ENCODE data around the gene ZFAND6.
"Not testable (repeated sequence)": the region's sequence is repeated elsewhere in the genome, so short reads cannot be mapped to it uniquely, and the experiment has no call there.

ZFAND6 gene

GRCh38 chr15:80099662-80100061 lies 40.2 kb downstream of the ZFAND6 start:
- DNase-seq: not testable (repeated sequence)

DNA sequence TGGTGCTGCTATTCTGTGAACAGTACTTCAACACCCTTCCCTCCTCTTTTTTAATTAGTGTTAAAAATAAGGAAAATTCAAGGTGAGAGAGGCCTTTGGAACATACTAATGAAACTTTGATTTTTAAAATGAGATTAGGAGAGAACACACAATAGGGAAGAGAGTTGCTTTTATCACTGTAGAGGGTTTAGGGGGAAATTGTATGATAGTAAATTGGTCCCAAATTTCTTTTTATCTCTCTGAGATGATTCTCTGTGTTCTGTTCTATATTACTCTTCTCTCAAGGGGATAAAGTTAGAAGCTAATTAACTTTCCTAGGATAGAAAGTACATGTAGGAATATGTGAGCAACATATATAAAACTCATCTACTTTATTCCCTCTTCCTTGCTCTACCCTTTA lies 40.8 kb downstream of the ZFAND6 start:
- no peak for DNase-seq

DNA sequence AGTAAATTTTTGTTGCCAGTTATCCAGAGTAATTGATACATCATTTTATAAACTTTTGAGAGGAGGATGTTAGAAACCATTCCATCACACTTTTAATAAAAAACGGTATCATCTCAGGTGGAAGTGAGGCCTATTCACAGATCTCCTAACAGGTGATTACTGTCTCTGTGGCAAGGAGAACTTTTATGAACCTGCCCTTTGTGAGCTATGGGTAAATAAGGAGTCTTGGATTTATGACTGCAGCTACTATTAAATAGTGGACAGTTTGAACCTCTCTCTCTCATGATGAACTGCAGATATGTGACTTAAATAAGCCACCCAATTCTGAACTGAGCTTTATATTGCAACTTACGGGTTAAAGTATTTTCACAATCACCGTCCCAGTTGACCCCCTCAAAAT lies 45.7 kb downstream of the ZFAND6 start:
- DNase-seq: no peak

- no peak for DNase-seq
Observed at GRCh38 chr15:80105595-80105994, 46.1 kb downstream of the ZFAND6 start.

GRCh38 chr15:80106051-80106450 lies 46.6 kb downstream of the ZFAND6 start:
- no peak for DNase-seq

GRCh38 chr15:80107204-80107603 lies 47.7 kb downstream of the ZFAND6 start:
- DNase-seq: no peak

GRCh38 chr15:80107774-80108173 lies 48.3 kb downstream of the ZFAND6 start:
- no peak for DNase-seq

GRCh38 chr15:80109388-80109787 lies 49.9 kb downstream of the ZFAND6 start:
- DNase-seq: no peak

- no peak for DNase-seq
Observed at GRCh38 chr15:80110920-80111319, 51.4 kb downstream of the ZFAND6 start.

GRCh38 chr15:80114114-80114513 lies 54.6 kb downstream of the ZFAND6 start:
- DNase-seq: no peak

GRCh38 chr15:80115021-80115420 lies 55.5 kb downstream of the ZFAND6 start:
- no peak for DNase-seq

DNA sequence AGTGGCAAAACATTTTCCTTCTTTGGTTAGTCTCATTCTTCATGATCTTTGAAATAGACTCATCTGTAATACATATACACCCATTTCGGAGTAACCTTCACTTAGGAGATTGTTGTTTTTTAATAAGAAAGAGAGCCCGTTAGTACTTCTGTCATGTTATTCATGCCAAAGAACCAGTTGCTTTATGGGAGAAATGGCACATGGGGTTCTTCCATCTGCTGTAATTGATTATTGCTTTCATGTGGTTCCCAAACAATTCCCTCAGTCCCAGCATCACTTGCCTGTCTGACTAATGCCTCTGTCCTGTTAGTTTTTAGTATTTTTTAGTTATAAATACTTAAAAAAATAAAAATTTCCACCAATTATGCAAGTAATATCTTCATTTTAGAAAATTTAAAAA lies 59.5 kb downstream of the ZFAND6 start:
- no peak for DNase-seq

GRCh38 chr15:80120636-80121035 lies 61.2 kb downstream of the ZFAND6 start:
- DNase-seq: no peak

- DNase-seq: peak; percentile 53
Observed at GRCh38 chr15:80121546-80121945, 62.1 kb downstream of the ZFAND6 start.

DNA sequence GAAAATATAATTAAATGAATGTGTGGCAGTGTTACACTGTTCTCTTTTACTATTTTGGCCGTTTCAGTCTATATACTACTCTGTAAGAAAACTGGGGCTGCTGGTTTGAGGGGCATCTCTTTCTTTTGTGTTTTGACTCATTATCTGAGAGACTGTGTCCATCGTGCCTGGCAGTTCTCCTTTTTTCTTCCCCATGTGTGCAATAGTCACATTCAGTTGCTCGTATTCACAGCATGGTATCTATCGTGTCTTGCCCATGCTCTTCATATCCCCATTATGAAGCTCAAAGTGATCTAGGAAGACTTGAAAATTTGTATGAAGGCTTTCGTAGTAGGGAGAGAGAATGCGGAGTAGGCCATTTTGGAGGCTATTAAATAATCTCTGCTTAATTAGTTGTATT lies 63.6 kb downstream of the ZFAND6 start:
- DNase-seq: no peak

- not testable (repeated sequence) for DNase-seq
Observed at GRCh38 chr15:80127253-80127652, 67.8 kb downstream of the ZFAND6 start.

DNA sequence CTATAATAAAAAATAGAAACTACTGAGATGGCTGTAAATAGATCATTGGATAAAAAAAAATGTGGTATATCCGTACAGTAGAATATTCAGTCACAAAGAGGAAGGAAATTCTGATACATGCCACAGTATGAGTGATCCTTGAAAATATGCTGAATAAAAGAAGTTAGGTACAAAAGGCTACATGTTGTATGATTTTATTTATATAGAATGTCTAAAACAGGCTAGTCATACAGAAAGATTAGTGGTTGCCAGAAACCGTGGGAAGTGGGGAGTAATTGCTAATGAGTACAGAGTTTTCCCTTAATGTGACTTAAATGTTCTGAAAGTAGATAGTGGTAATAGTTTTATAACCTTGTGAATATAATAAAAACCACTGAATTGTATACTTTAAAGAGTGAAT lies 68.4 kb downstream of the ZFAND6 start:
- no peak for DNase-seq

DNA sequence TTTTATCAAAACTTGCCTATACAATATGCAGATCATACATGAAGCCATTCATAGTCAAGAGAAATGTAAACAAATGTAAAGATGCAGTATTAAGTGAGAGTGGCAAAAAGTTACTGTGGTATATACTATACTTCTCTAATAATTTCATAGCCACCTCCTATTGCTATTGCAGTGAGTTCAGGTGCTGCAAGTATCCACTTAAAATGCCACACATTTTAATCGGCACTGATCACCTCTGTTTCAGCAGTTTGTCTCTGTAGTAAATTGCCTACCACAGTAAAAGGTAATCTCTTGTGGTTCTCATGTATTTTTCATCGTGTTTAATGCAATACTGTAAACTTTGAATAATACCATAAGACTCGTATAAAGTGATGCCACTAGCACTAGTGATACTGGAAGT lies 72.9 kb downstream of the ZFAND6 start:
- no peak for DNase-seq

DNA sequence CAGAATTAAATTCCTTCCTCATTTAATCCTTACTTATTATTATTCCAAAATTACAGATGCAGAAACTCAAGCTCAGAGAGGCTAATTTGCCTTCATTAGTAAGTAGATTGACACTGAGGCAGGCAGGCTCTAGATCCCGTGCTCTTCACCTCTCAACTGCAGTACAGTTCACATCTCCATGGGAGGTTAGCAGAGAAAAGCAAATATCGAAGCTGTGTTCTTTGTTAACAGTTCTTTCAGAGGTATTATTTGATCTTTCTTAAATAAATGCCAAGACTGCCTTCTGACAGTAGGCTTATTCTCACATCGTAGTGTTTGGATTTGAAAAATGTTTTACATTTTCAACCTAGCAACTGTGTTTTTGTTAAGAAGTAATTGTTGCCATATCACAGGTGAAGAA lies 77.4 kb downstream of the ZFAND6 start:
- DNase-seq: no peak

- DNase-seq: no peak
Observed at GRCh38 chr15:80138961-80139360, 79.5 kb downstream of the ZFAND6 start.

DNA sequence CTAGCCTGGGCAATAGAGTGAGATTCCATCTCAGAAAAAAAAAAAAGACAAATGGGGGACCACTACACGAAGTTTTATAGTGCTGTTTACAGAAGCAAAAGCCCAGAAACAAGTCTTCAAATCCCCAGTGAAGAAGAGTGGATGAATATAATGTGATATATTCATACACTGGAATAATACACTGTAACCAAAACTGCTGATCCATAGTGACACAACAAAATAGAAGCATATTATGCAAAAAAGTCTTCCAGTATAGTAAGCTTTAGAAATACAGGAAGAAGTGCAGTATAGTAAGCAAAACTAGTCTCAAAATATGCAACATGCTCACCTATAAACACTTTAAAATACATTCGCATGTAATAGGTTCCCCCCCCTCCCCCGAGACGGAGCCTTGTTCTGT lies 81.4 kb downstream of the ZFAND6 start:
- DNase-seq: no peak

DNA sequence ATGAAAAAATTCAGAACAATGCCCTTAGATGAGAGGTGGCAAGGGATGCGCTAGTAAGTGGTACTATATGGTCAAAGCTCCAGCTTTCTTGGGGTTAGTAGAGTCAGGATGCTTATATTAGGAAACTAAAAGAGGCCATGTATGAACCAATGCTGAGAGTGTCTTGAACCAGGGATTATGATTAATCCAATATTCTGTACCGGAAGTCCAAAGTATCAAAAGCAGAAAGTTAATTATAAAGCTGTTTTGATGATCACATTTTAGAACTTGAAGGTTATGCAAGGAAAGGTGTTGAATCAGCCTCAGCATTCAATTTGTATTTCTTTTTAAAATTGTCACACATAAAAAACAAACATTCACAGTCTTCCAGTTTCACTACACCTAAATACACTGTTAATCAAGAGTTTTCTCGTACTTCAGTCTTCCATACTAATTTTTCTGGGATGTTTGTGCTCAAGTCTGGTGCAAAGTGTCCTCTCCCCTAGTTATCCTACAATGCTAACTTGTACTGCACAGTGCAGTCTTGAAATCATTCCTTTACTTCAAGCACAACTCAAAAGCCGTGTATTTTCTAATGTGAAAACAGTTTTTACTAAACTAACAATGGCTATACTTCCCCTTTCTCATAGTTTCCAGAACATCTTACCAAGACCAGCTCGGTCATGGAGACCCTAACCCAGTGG lies 82.6 kb downstream of the ZFAND6 start:
- DNase-seq: no peak

DNA sequence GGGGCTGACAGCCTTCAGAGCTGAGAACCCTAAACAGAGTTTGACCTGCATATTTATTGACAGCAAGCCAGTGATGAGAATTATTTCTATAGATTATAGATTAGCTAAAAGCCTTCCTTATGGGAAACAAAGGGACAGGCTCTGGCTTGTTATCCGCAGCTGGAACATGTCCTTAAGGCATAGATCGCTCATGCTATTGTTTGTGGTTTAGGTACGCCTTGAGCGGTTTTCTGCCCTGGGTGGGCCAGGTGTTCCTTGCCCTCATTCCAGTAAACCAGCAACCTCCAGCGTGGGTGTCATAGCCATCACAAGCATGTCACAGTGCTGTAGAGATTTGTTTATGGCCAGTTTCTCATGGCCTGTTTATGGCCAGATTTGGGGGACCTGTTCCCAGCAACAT lies 83.2 kb downstream of the ZFAND6 start:
- no peak for DNase-seq

- no peak for DNase-seq
Observed at GRCh38 chr15:80151148-80151547, 91.7 kb downstream of the ZFAND6 start.

DNA sequence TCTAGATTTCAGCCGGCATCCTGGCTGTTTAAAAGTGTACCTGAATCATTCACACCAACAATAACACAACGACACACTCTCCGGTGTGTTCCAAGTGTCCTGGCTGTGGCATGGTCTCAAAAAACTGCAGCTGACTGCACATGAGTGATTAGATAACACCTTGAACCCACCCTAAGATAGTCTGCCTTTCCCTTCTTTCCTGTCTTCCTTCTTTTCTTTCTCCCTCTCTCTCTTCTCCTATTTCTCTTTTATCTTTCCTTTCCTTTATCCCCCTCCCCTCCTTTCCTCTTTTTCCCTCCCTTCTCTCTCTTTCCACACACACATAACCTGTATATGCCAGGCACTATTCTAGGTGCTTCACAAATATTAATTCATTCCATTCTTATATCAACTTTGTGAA lies 92.1 kb downstream of the ZFAND6 start:
- no peak for DNase-seq

Measured in RPMI8226 (cell line).